ENCODE data around the gene VAX1.

DNA sequence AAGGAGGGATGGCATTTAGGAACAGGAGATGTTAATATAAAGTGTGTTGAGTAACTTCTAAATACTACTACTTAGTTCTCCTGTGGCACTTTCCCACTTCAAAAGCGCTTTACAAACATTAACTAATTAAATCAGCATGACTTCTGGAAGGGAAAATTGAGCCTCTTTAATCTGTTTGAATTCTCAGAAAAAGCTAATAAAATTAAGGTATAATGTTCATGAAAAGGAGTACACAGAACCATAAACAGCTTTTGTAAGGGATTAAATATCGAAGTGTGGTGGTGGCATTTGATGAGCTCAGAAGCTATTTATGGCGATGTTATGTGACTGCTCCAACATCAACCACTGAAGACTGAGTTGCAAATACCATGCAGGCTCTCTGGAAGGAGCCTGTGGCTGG, 10.2 kb upstream of the VAX1 start:
- TF ChIP-seq CTCF (IDR thresholded peaks at IDR 0.05) = no peak
- TF ChIP-seq POLR2A (IDR thresholded peaks at IDR 0.05) = no peak
- TF ChIP-seq EP300 (IDR thresholded peaks at IDR 0.05) = no peak

Measured in tibial nerve (tissue), 4 donors.